NCI-H526 (cell line): ENCODE results near the gene TACC3.

Experiments used
- DNase-seq, 2 experiments: peaks; one replicate each; lab custom pipeline; 2025; lab: John Stamatoyannopoulos, UW

TACC3 gene

GRCh38 chr4:1775731-1776500, 54.6 kb downstream of the TACC3 start:
- DNase-seq = no peak

- no peak for DNase-seq
Observed at GRCh38 chr4:1776521-1777161, 55.3 kb downstream of the TACC3 start.

GRCh38 chr4:1777822-1778641, 56.7 kb downstream of the TACC3 start:
- peak in 1 of 2 experiments; percentile 42 for DNase-seq

GRCh38 chr4:1778642-1779392, 57.5 kb downstream of the TACC3 start:
- DNase-seq = no peak

GRCh38 chr4:1779588-1780382, 58.5 kb downstream of the TACC3 start:
- DNase-seq = no peak

GRCh38 chr4:1780435-1780834, 59.1 kb downstream of the TACC3 start:
- DNase-seq = no peak

GRCh38 chr4:1783015-1783414, 61.7 kb downstream of the TACC3 start:
- peak in 1 of 2 experiments; percentile 56 for DNase-seq

GRCh38 chr4:1783970-1784369, 62.6 kb downstream of the TACC3 start:
- DNase-seq = no peak

GRCh38 chr4:1784395-1784788, 63.1 kb downstream of the TACC3 start:
- no peak for DNase-seq

- no peak for DNase-seq
Observed at GRCh38 chr4:1784789-1785591, 63.7 kb downstream of the TACC3 start.

GRCh38 chr4:1785592-1785991, 64.3 kb downstream of the TACC3 start:
- DNase-seq = no peak

GRCh38 chr4:1786544-1787362, 65.4 kb downstream of the TACC3 start:
- no peak for DNase-seq

GRCh38 chr4:1787411-1788077, 66.2 kb downstream of the TACC3 start:
- no peak for DNase-seq

GRCh38 chr4:1788254-1788973, 67.1 kb downstream of the TACC3 start:
- no peak for DNase-seq

GRCh38 chr4:1789552-1789951, 68.2 kb downstream of the TACC3 start:
- no peak for DNase-seq

GRCh38 chr4:1790005-1790404, 68.7 kb downstream of the TACC3 start:
- no peak for DNase-seq

GRCh38 chr4:1792158-1792831, 71.0 kb downstream of the TACC3 start:
- no peak for DNase-seq
